ENCODE data around the gene TSFM. TPM values are rescaled to one million over a fixed set of nuclear protein-coding genes. Genes with fewer than 3 reads are reported as not detected.

The TSFM gene
- total and polyA plus RNA-seq, 2 of the 13 experiments (the other 11 are each of a cell fraction or from before 2014, with no cell fraction given), result 29.8 to 68.3 TPM

GRCh38 chr12:57782608-57783465 lies at the start of gene TSFM (continued):
- TF ChIP-seq, protein P1, sequence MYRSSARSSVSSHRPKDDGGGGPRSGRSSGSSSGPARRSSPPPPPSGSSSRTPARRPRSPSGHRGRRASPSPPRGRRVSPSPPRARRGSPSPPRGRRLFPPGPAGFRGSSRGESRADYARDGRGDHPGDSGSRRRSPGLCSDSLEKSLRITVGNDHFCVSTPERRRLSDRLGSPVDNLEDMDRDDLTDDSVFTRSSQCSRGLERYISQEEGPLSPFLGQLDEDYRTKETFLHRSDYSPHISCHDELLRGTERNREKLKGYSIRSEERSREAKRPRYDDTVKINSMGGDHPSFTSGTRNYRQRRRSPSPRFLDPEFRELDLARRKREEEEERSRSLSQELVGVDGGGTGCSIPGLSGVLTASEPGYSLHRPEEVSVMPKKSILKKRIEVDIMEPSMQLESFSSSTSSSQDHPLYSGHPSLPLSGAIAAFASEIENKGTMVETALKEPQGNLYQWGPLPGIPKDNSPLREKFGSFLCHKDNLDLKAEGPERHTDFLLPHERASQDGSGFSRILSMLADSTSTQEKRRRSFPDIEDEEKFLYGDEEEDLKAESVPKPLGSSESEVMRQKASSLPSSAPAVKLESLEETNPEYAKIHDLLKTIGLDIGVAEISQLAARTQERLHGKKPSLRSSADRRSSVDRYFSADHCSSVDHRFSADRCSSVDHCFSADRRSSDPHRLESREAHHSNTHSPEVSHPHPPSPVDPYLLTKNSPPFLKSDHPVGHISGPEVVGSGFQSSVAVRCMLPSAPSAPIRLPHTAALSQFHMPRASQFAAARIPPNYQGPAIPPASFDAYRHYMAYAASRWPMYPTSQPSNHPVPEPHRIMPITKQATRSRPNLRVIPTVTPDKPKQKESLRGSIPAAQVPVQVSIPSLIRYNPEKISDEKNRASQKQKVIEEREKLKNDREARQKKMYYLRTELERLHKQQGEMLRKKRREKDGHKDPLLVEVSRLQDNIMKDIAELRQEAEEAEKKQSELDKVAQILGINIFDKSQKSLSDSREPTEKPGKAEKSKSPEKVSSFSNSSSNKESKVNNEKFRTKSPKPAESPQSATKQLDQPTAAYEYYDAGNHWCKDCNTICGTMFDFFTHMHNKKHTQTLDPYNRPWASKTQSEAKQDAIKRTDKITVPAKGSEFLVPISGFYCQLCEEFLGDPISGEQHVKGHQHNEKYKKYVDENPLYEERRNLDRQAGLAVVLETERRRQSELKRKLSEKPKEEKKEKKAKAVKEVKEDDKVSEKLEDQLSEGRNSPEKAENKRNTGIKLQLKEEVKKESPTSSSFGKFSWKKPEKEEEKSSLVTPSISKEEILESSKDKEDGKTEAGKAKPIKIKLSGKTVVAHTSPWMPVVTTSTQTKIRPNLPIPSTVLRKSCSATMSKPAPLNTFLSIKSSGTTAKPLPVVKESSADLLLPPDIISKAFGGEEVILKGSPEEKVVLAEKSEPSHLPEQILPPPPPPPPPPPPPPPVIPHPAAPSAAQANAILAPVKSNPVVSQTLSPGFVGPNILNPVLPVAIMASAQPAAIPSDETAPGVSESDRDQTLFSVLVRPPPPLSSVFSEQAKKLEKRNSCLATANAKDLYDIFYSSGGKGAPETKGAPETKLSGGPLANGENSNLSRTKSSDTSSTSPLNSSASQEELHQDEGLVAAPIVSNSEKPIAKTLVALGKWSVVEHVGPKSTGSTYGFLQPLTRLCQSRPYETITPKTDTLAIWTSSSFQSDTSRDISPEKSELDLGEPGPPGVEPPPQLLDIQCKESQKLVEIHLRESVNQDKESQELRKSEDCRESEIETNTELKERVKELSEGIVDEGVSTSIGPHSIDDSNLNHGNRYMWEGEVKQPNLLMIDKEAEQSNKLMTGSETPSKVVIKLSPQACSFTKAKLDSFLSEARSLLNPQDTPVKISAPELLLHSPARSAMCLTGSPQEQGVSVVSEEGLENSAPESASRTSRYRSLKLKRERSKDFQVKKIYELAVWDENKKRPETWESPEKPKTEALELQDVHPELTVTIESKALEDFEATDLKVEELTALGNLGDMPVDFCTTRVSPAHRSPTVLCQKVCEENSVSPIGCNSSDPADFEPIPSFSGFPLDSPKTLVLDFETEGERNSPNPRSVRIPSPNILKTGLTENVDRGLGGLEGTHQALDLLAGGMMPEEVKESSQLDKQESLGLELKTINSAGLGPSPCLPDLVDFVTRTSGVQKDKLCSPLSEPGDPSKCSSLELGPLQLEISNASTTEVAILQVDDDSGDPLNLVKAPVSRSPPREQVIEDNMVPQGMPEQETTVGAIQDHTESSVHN (CRISPR knock-in tag; IDR thresholded peaks at IDR 0.05), result 0 out of 2 replicates have a peak, but pooled peaks have one; percentile 50
- TF ChIP-seq ZNF317 (CRISPR knock-in tag; IDR thresholded peaks at IDR 0.05), result peak; percentile 84; the same call in 1 of the 2 replicates
- TF ChIP-seq NFIB (CRISPR knock-in tag; IDR thresholded peaks at IDR 0.05; ENCODE audit: borderline replicate concordance), result no peak
- no peak for TF ChIP-seq DDIT3 (CRISPR knock-in tag; IDR thresholded peaks at IDR 0.05)
- TF ChIP-seq ZBTB44 (CRISPR knock-in tag; IDR thresholded peaks at IDR 0.05), result no peak
- no peak for TF ChIP-seq ZNF251 (CRISPR knock-in tag; IDR thresholded peaks at IDR 0.05)
- TF ChIP-seq ZC3H4 (CRISPR knock-in tag; IDR thresholded peaks at IDR 0.05; ENCODE audit: borderline replicate concordance), result no peak
- TF ChIP-seq CTCF (CRISPR knock-in tag; IDR thresholded peaks at IDR 0.05), result peak; percentile 94
- no peak for TF ChIP-seq ZNF775 (CRISPR knock-in tag; IDR thresholded peaks at IDR 0.05; ENCODE audit: borderline replicate concordance)
- TF ChIP-seq ZFP36L1 (CRISPR knock-in tag; IDR thresholded peaks at IDR 0.05), result peak; percentile 89
- peak; percentile 86; the same call in 1 of the 2 replicates for TF ChIP-seq MTF1 (CRISPR knock-in tag; IDR thresholded peaks at IDR 0.05)
- peak; percentile 86 for TF ChIP-seq RFXAP (CRISPR knock-in tag; IDR thresholded peaks at IDR 0.05; ENCODE audit: borderline replicate concordance)
- peak; percentile 45; the same call in 1 of the 2 replicates for TF ChIP-seq ZNF12 (CRISPR knock-in tag; IDR thresholded peaks at IDR 0.05)
- peak; percentile 85; the same call in 1 of the 2 replicates for TF ChIP-seq ZNF605 (CRISPR knock-in tag; IDR thresholded peaks at IDR 0.05)
- TF ChIP-seq TBX3 (IDR thresholded peaks at IDR 0.05; ENCODE audit: borderline replicate concordance), result no peak
- no peak for TF ChIP-seq MAFG (CRISPR knock-in tag; IDR thresholded peaks at IDR 0.05)
- no peak for TF ChIP-seq ZNF33A (CRISPR knock-in tag; IDR thresholded peaks at IDR 0.05; ENCODE audit: borderline replicate concordance)
